SK-N-SH (cell line): ENCODE results near the gene COL9A3. TPM values are rescaled to one million over a fixed set of nuclear protein-coding genes. Genes with fewer than 3 reads are reported as not detected.

Experiments used
- CTCF ChIA-PET: fragments of 300-600, 350-600 bp; formaldehyde crosslinking; extraction: SDS; loops from one replicate; lab custom pipeline; 2021; lab: Yijun Ruan, JAX
- POLR2A ChIA-PET: fragments of 350-600 bp; sonication (Branson Sonifier 250); formaldehyde crosslinking; extraction: SDS; loops from one replicate; lab custom pipeline; 2020; ENCODE audit warnings: antibody characterized with exemption, inconsistent platforms; lab: Yijun Ruan, JAX
- DNase-seq: peaks from one replicate; pipeline ENCODE4 v3.0.0; 2012
- H2AFZ ChIP-seq: fragments of 200-600 bp; sonication (generic); 2 replicates; pipeline ENCODE4 v1.8.1; 2016; ENCODE audit warnings: antibody characterized with exemption, mild to moderate bottlenecking, low read depth
- H3F3A ChIP-seq: fragments of 200-600 bp; sonication (generic); replicated peaks from 2 replicates; pipeline ENCODE3; 2016; ENCODE audit warnings: antibody characterized with exemption, mild to moderate bottlenecking; ENCODE audit not compliant: insufficient read depth
- H3K27ac ChIP-seq, 2 experiments: fragments of 200-500 bp in 1 of 2; fragments of 200-600 bp in 1 of 2; sonication (Bioruptor generic) in 1 of 2; sonication (generic), shearing (Covaris generic) in 1 of 2; 2 replicates each; pipeline versions ENCODE4 v1.5.1 to v1.6.1; 2014 to 2016; ENCODE audit warnings: low read depth in 2 of 2, inconsistent platforms in 1 of 2, low read length in 1 of 2, mild to moderate bottlenecking in 1 of 2, mixed read lengths in 1 of 2
- H3K27me3 ChIP-seq: fragments of 200-600 bp; sonication (generic), shearing (Covaris generic); 2 replicates; pipeline ENCODE4 v1.6.1; 2016; ENCODE audit warnings: mixed run types; ENCODE audit not compliant: insufficient read depth
- H3K36me3 ChIP-seq, 2 experiments: fragments of 200-500 bp in 1 of 2; fragments of 200-600 bp in 1 of 2; sonication (Bioruptor generic) in 1 of 2; sonication (generic) in 1 of 2; replicated peaks in 1 of 2; 2 replicates each; pipeline versions ENCODE3 to v1.5.1; 2014 to 2016; ENCODE audit warnings: low read length in 1 of 2, mild to moderate bottlenecking in 1 of 2; ENCODE audit not compliant: insufficient read depth in 2 of 2, control insufficient read depth in 1 of 2
- H3K4me1 ChIP-seq, 2 experiments: fragments of 200-500 bp in 1 of 2; fragments of 200-600 bp in 1 of 2; sonication (Bioruptor generic) in 1 of 2; sonication (generic), shearing (Covaris generic) in 1 of 2; 2 replicates each; pipeline versions ENCODE4 v1.5.1 to v1.6.1; 2014 to 2016; ENCODE audit warnings: low read depth in 1 of 2, low read length in 1 of 2, mixed run types in 1 of 2; ENCODE audit not compliant: insufficient read depth in 2 of 2, control insufficient read depth in 1 of 2
- H3K4me2 ChIP-seq: fragments of 200-600 bp; sonication (generic), shearing (Covaris generic); 2 replicates; pipeline ENCODE4 v1.6.1; 2017; ENCODE audit warnings: mixed run types
- H3K4me3 ChIP-seq, 2 experiments: fragments of 200-500 bp in 1 of 2; fragments of 200-600 bp in 1 of 2; sonication (Bioruptor generic) in 1 of 2; sonication (generic), shearing (Covaris generic) in 1 of 2; 2 replicates each; pipeline versions ENCODE4 v1.5.1 to v1.8.1; 2014 to 2016; ENCODE audit warnings: low read depth in 2 of 2, inconsistent platforms in 1 of 2, low read length in 1 of 2, mild to moderate bottlenecking in 1 of 2, mixed read lengths in 1 of 2, moderate library complexity in 1 of 2
- H3K79me2 ChIP-seq: fragments of 200-600 bp; sonication (generic); 2 replicates; pipeline ENCODE4 v1.8.1; 2017; ENCODE audit warnings: mild to moderate bottlenecking; ENCODE audit not compliant: insufficient read depth
- H3K9ac ChIP-seq: fragments of 200-600 bp; sonication (generic); 2 replicates; pipeline ENCODE4 v1.6.1; 2017; ENCODE audit warnings: mixed run types
- H3K9me2 ChIP-seq: fragments of 200-600 bp; sonication (generic); 2 replicates; pipeline ENCODE4 v1.6.1; 2017; ENCODE audit warnings: mixed run types
- H3K9me3 ChIP-seq: fragments of 200-600 bp; sonication (generic); 2 replicates; pipeline ENCODE4 v1.6.1; 2017; ENCODE audit warnings: mixed run types, mild to moderate bottlenecking, moderate library complexity
- H4K20me1 ChIP-seq: fragments of 200-600 bp; sonication (generic); 2 replicates; pipeline ENCODE4 v1.6.1; 2017; ENCODE audit warnings: mild to moderate bottlenecking, mixed run types; ENCODE audit not compliant: insufficient read depth
- CHD2 ChIP-seq: fragments of 150-350 bp; IDR thresholded peaks from 2 replicates; pipeline ENCODE4 v1.6.1; 2018; ENCODE audit warnings: low read length; ENCODE audit not compliant: partially characterized antibody
- ELF1 ChIP-seq: IDR thresholded peaks from 2 replicates; pipeline ENCODE4 v1.4.0; 2012
- GABPA ChIP-seq: IDR thresholded peaks from 2 replicates; pipeline ENCODE4 v1.4.0; 2012; ENCODE audit warnings: low read depth, mild to moderate bottlenecking
- GATA2 ChIP-seq: sonication (generic); formaldehyde crosslinking; IDR thresholded peaks from 2 replicates; pipeline ENCODE4 v1.5.0; 2020; ENCODE audit warnings: mild to moderate bottlenecking, missing genetic modification reagents
- MAX ChIP-seq: IDR thresholded peaks from 2 replicates; pipeline ENCODE4 v1.4.0; 2012; ENCODE audit warnings: low read depth
- NFIC ChIP-seq: IDR thresholded peaks from 2 replicates; pipeline ENCODE4 v1.4.0; 2012; ENCODE audit warnings: borderline replicate concordance
- RAD21 ChIP-seq: IDR thresholded peaks from 2 replicates; pipeline ENCODE4 v1.6.1; 2012; ENCODE audit warnings: mild to moderate bottlenecking, low read length
- RCOR1 ChIP-seq: fragments of 150-350 bp; IDR thresholded peaks from 2 replicates; pipeline ENCODE4 v1.6.1; 2017; ENCODE audit warnings: antibody characterized with exemption, low read length
- REST ChIP-seq: IDR thresholded peaks from 2 replicates; pipeline ENCODE4 v1.6.1; 2012; ENCODE audit warnings: mild to moderate bottlenecking, low read depth, low read length, moderate library complexity
- RFX5 ChIP-seq: IDR thresholded peaks from 2 replicates; pipeline ENCODE4 v1.6.1; 2012; ENCODE audit warnings: mild to moderate bottlenecking, improper control_type of control experiment, low read length
- SIN3A ChIP-seq: IDR thresholded peaks from 2 replicates; pipeline ENCODE4 v1.6.1; 2012; ENCODE audit warnings: low read depth, mild to moderate bottlenecking, low read length, moderate library complexity, borderline replicate concordance
- TAF1 ChIP-seq: IDR thresholded peaks from 2 replicates; pipeline ENCODE4 v1.6.1; 2012; ENCODE audit warnings: low read depth, mild to moderate bottlenecking, low read length, moderate library complexity, borderline replicate concordance
- TCF12 ChIP-seq: IDR thresholded peaks from 2 replicates; pipeline ENCODE4 v1.4.0; 2012
- USF2 ChIP-seq: fragments of 150-350 bp; IDR thresholded peaks from 2 replicates; pipeline ENCODE4 v1.6.1; 2017; ENCODE audit warnings: antibody characterized with exemption, low read length, low read depth, borderline replicate concordance
- WGBS: methylation state at CpG from one replicate; pipeline ENCODE4 v1.1.6; 2017; ENCODE audit warnings: low lambda C conversion rate; 5-methylcytosine and 5-hydroxymethylcytosine counted together
- polyA plus RNA-seq, 3 experiments: library from polyadenylated mRNA; depleted of rRNA; stranded (reverse); fragments of >200 nt; gene quantifications; 2 replicates each; pipeline ENCODE4 v1.2.3, GENCODE V29; 2012

COL9A3 gene
- polyA plus RNA-seq, 1 of the 3 experiments (the other 2 are of a cell fraction): 2.5 TPM

GRCh38 chr20:62858058-62858830 lies 41.4 kb downstream of the COL9A3 start:
- ChIA-PET POLR2A (no interaction called here), CTCF (interaction anchor here (1.3 to 2.0 kb wide), 3 partner anchors 9 to 36 kb away, joined by 4 to 5 read pairs (median 5); no protein-coding TSS in a partner anchor)
- Histone ChIP-seq H3K4me1 (peaks cover 10 to 16% of the 10 kb centered on the region in 2 experiments; a peak in 3 of 4 replicates), H3K36me3 (peaks cover 16 to 35% of the 10 kb centered on the region in 2 experiments), H3K9ac (no peak overlapping the region), H3K9me2 (no peaks in the 10 kb centered on the region), H3K79me2 (peaks cover 66% of the 10 kb centered on the region), H3K9me3 (no peaks in the 10 kb centered on the region), H3K4me3 (no peak overlapping the region), H3F3A (peaks cover 3% of the 10 kb centered on the region), H4K20me1 (peaks cover 21% of the 10 kb centered on the region), H3K27ac (no peak overlapping the region), H3K4me2 (no peak overlapping the region), H2AFZ (no peak overlapping the region), H3K27me3 (no peaks in the 10 kb centered on the region)
- TF ChIP-seq RCOR1: no peak
- TF ChIP-seq TAF1: no peak
- TF ChIP-seq TCF12: no peak
- TF ChIP-seq GATA2 (CRISPR knock-in tag): no peak
- no peak for TF ChIP-seq ELF1
- no peak for TF ChIP-seq REST
- no peak for TF ChIP-seq RAD21
- TF ChIP-seq NFIC: no peak
- TF ChIP-seq GABPA: no peak
- no peak for TF ChIP-seq SIN3A
- TF ChIP-seq MAX: no peak
- no peak for TF ChIP-seq USF2
- TF ChIP-seq CHD2: no peak
- TF ChIP-seq RFX5: no peak
- no peak for DNase-seq
- 94% methylated on average over 19 of the region's 23 CpGs for WGBS
